Activated CD4-positive, alpha-beta T cell treated with anti-CD3 and anti-CD28 coated beads, Interleukin-2, amount 10 ng/mL, durations not matched to agents 7 days and 5 days (primary cell): ENCODE results near the gene KIAA1958. TPM values are rescaled to one million over a fixed set of nuclear protein-coding genes. Genes with fewer than 3 reads are reported as not detected.
"Not testable (repeated sequence)": the region's sequence is repeated elsewhere in the genome, so short reads cannot be mapped to it uniquely, and the experiment has no call there.

ENCODE experiments used
- CTCF ChIA-PET: fragments of 350-600 bp; sonication (Branson Sonifier 250); formaldehyde crosslinking; loops from one replicate; lab custom pipeline; 2021; ENCODE audit warnings: antibody characterized with exemption; lab: Charles Lee
- POLR2A ChIA-PET: fragments of 350-600 bp; sonication (Branson Sonifier 250); formaldehyde crosslinking; loops from one replicate; lab custom pipeline; 2021; ENCODE audit warnings: antibody characterized with exemption; lab: Charles Lee
- DNase-seq: peaks from one replicate; pipeline ENCODE4 v3.0.0-alpha.2; 2020
- H3K27ac Mint-ChIP-seq: one replicate; pipeline ENCODE4 v1.8.0; 2021; ENCODE audit warnings: mild to moderate bottlenecking, moderate library complexity, mixed read lengths
- H3K27me3 Mint-ChIP-seq: one replicate; pipeline ENCODE4 v1.8.0; 2021; ENCODE audit warnings: mixed read lengths
- H3K36me3 Mint-ChIP-seq: one replicate; pipeline ENCODE4 v1.8.0; 2021; ENCODE audit warnings: low read depth, mixed read lengths
- H3K4me1 Mint-ChIP-seq: one replicate; pipeline ENCODE4 v1.8.0; 2021; ENCODE audit warnings: mixed read lengths
- H3K4me3 Mint-ChIP-seq: one replicate; pipeline ENCODE4 v1.8.0; 2021; ENCODE audit warnings: mild to moderate bottlenecking, moderate library complexity, mixed read lengths
- H3K9me3 Mint-ChIP-seq: one replicate; pipeline ENCODE4 v1.8.0; 2021; ENCODE audit warnings: mixed read lengths
- total RNA-seq, 2 experiments: library from RNA; stranded (reverse); gene quantifications; one replicate each; pipeline ENCODE4 v1.2.3, GENCODE V29; 2021

The KIAA1958 gene
- total RNA-seq, 2 experiments from 2014 or later = 6.5 to 6.8 TPM

- CTCF ChIA-PET, H3K27ac Mint-ChIP-seq, H3K36me3 Mint-ChIP-seq: not testable (repeated sequence)
These were observed 186.6 kb downstream of the KIAA1958 start for GRCh38 chr9:112673221-112673620.

GRCh38 chr9:112677040-112677439 lies 190.4 kb downstream of the KIAA1958 start:
- H3K36me3 Mint-ChIP-seq = peaks cover 2% of the 10 kb centered on the region
- ChIA-PET CTCF (interaction anchor here (0.6 kb wide), 1 partner anchor 17 kb away, joined by 5 read pairs; no protein-coding TSS in a partner anchor), POLR2A (no interaction called here)
- no peak for DNase-seq
- H3K4me3 Mint-ChIP-seq = no peak overlapping the region
- no peak overlapping the region for H3K27ac Mint-ChIP-seq
- H3K4me1 Mint-ChIP-seq = peaks cover 5% of the 10 kb centered on the region
- peaks cover 14% of the 10 kb centered on the region for H3K9me3 Mint-ChIP-seq
- H3K27me3 Mint-ChIP-seq = no peaks in the 10 kb centered on the region

More at GRCh38 chr9:112673221-112673620, 186.6 kb downstream of the KIAA1958 start:
- H3K9me3 Mint-ChIP-seq, H3K4me1 Mint-ChIP-seq, H3K4me3 Mint-ChIP-seq, POLR2A ChIA-PET, DNase-seq, H3K27me3 Mint-ChIP-seq: not testable (repeated sequence)

- POLR2A ChIA-PET = no interaction called here
- Mint-ChIP-seq H3K27ac (no peak overlapping the region), H3K27me3 (no peaks in the 10 kb centered on the region), H3K9me3 (peaks cover 16% of the 10 kb centered on the region), H3K4me1 (peaks cover 11% of the 10 kb centered on the region), H3K36me3 (peaks cover 22% of the 10 kb centered on the region), H3K4me3 (no peak overlapping the region)
- no peak for DNase-seq
- CTCF ChIA-PET = interaction anchor here (0.5 to 0.6 kb wide), 2 partner anchors 18 to 54 kb away, joined by 3 read pairs; no protein-coding TSS in a partner anchor
These were observed 194.2 kb downstream of the KIAA1958 start for GRCh38 chr9:112680731-112681402.

GRCh38 chr9:112689161-112689740 lies 202.6 kb downstream of the KIAA1958 start:
- Mint-ChIP-seq H3K27me3 (no peaks in the 10 kb centered on the region), H3K9me3 (no peaks in the 10 kb centered on the region), H3K4me1 (peaks cover 9% of the 10 kb centered on the region), H3K4me3 (no peak overlapping the region), H3K36me3 (peaks cover 53% of the 10 kb centered on the region), H3K27ac (no peak overlapping the region)
- POLR2A ChIA-PET = no interaction called here
- CTCF ChIA-PET = no interaction called here
- no peak for DNase-seq

GRCh38 chr9:112694706-112695555 lies 208.3 kb downstream of the KIAA1958 start:
- H3K4me1 Mint-ChIP-seq = peaks cover 25% of the 10 kb centered on the region
- H3K9me3 Mint-ChIP-seq = no peaks in the 10 kb centered on the region
- H3K27ac Mint-ChIP-seq = no peak overlapping the region
- CTCF ChIA-PET = no interaction called here
- POLR2A ChIA-PET = no interaction called here
- DNase-seq = no peak
- no peaks in the 10 kb centered on the region for H3K27me3 Mint-ChIP-seq
- no peak overlapping the region for H3K4me3 Mint-ChIP-seq
- peaks cover 44% of the 10 kb centered on the region for H3K36me3 Mint-ChIP-seq

GRCh38 chr9:112696461-112696860 lies 209.8 kb downstream of the KIAA1958 start:
- Mint-ChIP-seq H3K36me3 (peaks cover 46% of the 10 kb centered on the region), H3K4me3 (no peak overlapping the region), H3K9me3 (no peaks in the 10 kb centered on the region), H3K4me1 (peaks cover 26% of the 10 kb centered on the region), H3K27me3 (no peaks in the 10 kb centered on the region), H3K27ac (no peak overlapping the region)
- no peak for DNase-seq
- POLR2A ChIA-PET = no interaction called here
- CTCF ChIA-PET = interaction anchor here (0.7 kb wide), 1 partner anchor 24 kb away, joined by 4 read pairs; no protein-coding TSS in a partner anchor

GRCh38 chr9:112699230-112699629 lies 212.6 kb downstream of the KIAA1958 start:
- Mint-ChIP-seq H3K4me3 (no peak overlapping the region), H3K9me3 (no peaks in the 10 kb centered on the region), H3K27ac (no peak overlapping the region), H3K4me1 (peaks cover 23% of the 10 kb centered on the region), H3K36me3 (peaks cover 38% of the 10 kb centered on the region), H3K27me3 (no peaks in the 10 kb centered on the region)
- peak; percentile 42 for DNase-seq
- ChIA-PET CTCF (interaction anchor here (0.7 kb wide), 1 partner anchor 18 kb away, joined by 3 read pairs; no protein-coding TSS in a partner anchor), POLR2A (no interaction called here)

- H3K27me3 Mint-ChIP-seq = no peaks in the 10 kb centered on the region
- no peak for DNase-seq
- H3K27ac Mint-ChIP-seq = no peak overlapping the region
- H3K4me3 Mint-ChIP-seq = no peak overlapping the region
- POLR2A ChIA-PET = no interaction called here
- peaks cover 36% of the 10 kb centered on the region for H3K36me3 Mint-ChIP-seq
- CTCF ChIA-PET = no interaction called here
- H3K4me1 Mint-ChIP-seq = peaks cover 23% of the 10 kb centered on the region
- H3K9me3 Mint-ChIP-seq = no peaks in the 10 kb centered on the region
These were observed 213.5 kb downstream of the KIAA1958 start for GRCh38 chr9:112700085-112700484.

GRCh38 chr9:112703304-112703703 lies 216.7 kb downstream of the KIAA1958 start:
- no peak overlapping the region for H3K4me3 Mint-ChIP-seq
- H3K27ac Mint-ChIP-seq = no peak overlapping the region
- peaks cover 28% of the 10 kb centered on the region for H3K4me1 Mint-ChIP-seq
- peaks cover 30% of the 10 kb centered on the region for H3K36me3 Mint-ChIP-seq
- DNase-seq = no peak
- H3K27me3 Mint-ChIP-seq = no peaks in the 10 kb centered on the region
- POLR2A ChIA-PET = no interaction called here
- CTCF ChIA-PET = interaction anchor here (0.6 kb wide), 1 partner anchor 41 kb away, joined by 4 read pairs; no protein-coding TSS in a partner anchor
- no peaks in the 10 kb centered on the region for H3K9me3 Mint-ChIP-seq

- Mint-ChIP-seq H3K4me1 (peaks cover 15% of the 10 kb centered on the region), H3K4me3 (no peak overlapping the region), H3K9me3 (no peaks in the 10 kb centered on the region), H3K36me3 (peaks cover 27% of the 10 kb centered on the region), H3K27ac (no peak overlapping the region), H3K27me3 (no peaks in the 10 kb centered on the region)
- POLR2A ChIA-PET = no interaction called here
- DNase-seq = no peak
- CTCF ChIA-PET = interaction anchor here (0.6 kb wide), 1 partner anchor 41 kb away, joined by 3 read pairs; no protein-coding TSS in a partner anchor
These were observed 219.3 kb downstream of the KIAA1958 start for GRCh38 chr9:112705768-112706427.

- H3K9me3 Mint-ChIP-seq = peaks cover 2% of the 10 kb centered on the region
- H3K4me1 Mint-ChIP-seq = peaks cover 28% of the 10 kb centered on the region
- peaks cover 33% of the 10 kb centered on the region for H3K36me3 Mint-ChIP-seq
- POLR2A ChIA-PET = no interaction called here
- DNase-seq = no peak
- H3K27ac Mint-ChIP-seq = no peak overlapping the region
- CTCF ChIA-PET = interaction anchor here (0.6 to 0.8 kb wide), 2 partner anchors 23 to 66 kb away, joined by 3 to 4 read pairs; no protein-coding TSS in a partner anchor
- no peak overlapping the region for H3K4me3 Mint-ChIP-seq
- H3K27me3 Mint-ChIP-seq = no peaks in the 10 kb centered on the region
These were observed 224.5 kb downstream of the KIAA1958 start for GRCh38 chr9:112711050-112711689.

- ChIA-PET POLR2A (no interaction called here), CTCF (interaction anchor here (1.2 kb wide), 1 partner anchor 28 kb away, joined by 3 read pairs; no protein-coding TSS in a partner anchor)
- Mint-ChIP-seq H3K27ac (no peak overlapping the region), H3K4me3 (no peak overlapping the region), H3K27me3 (no peaks in the 10 kb centered on the region), H3K36me3 (peaks cover 30% of the 10 kb centered on the region), H3K4me1 (peaks cover 33% of the 10 kb centered on the region), H3K9me3 (peaks cover 2% of the 10 kb centered on the region)
- DNase-seq = no peak
These were observed 226.1 kb downstream of the KIAA1958 start for GRCh38 chr9:112712678-112713077.
